ENCODE results near the gene ISLR. TPM values are rescaled to one million over a fixed set of nuclear protein-coding genes. Genes with fewer than 3 reads are reported as not detected.

The ISLR gene
- total and polyA plus RNA-seq, 2 of the 4 experiments (the other 2 are of a cell fraction), result under 0.01 to 0.79 TPM

DNA sequence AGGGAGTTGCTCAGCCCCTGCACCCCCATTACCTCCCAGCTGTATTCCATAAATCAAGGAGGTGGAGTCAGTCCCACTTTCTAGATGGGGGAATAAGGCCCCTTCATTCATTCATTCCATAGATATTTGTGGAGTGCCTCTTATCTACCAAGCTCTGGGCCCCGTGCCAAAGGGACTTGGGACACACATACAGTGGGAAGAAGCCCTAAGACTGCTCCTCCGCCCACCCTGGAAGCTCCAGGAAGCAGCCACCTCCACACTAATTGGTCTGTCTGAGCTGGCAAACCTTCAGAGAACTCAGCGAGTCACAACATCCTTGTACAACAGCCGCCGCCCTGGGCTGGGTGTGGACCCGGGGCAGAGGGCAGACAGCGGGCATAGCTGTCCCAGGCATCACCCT is 22.7 kb downstream of the ISLR start:
- Histone ChIP-seq H3K18ac (ENCODE audit: low read depth, low read length) (no peak overlapping the region), H3K14ac (replicated peaks; ENCODE audit: low read depth, low read length) (no peak overlapping the region), H3K9ac (ENCODE audit: low read depth, low read length) (no peak overlapping the region), H3K4me3 (ENCODE audit: insufficient read depth, low read depth, low read length) (no peak overlapping the region), H3K4me1 (ENCODE audit: control insufficient read depth, insufficient read depth, low read length) (peaks cover 24% of the 10 kb centered on the region), H2AK9ac (replicated peaks; ENCODE audit: low read depth, low read length, poor library complexity) (peak overlapping the region; percentile 69), H2BK120ac (ENCODE audit: low read depth, low read length) (no peak overlapping the region; the same call in 1 of the 2 replicates), H3K9me1 (ENCODE audit: insufficient read depth, low read length) (peaks cover 21% of the 10 kb centered on the region), H3K27ac (ENCODE audit: insufficient read depth, low read length) (no peak overlapping the region), H3K4me2 (ENCODE audit: low read depth, low read length) (no peak overlapping the region), H3K27me3 (ENCODE audit: control insufficient read depth, insufficient read depth, low read length) (no peaks in the 10 kb centered on the region; the same call in 1 of the 2 replicates), H3K9me3 (ENCODE audit: control insufficient read depth, insufficient read depth, low read length) (no peaks in the 10 kb centered on the region), H2AFZ (replicated peaks; ENCODE audit: low read length, poor library complexity) (peak overlapping the region; percentile 26), H4K5ac (ENCODE audit: low read depth, low read length) (no peak overlapping the region), H2BK5ac (ENCODE audit: low read depth, low read length, poor library complexity, severe bottlenecking) (no peak overlapping the region), H3K36me3 (ENCODE audit: control insufficient read depth, insufficient read depth, low read length) (no peaks in the 10 kb centered on the region), H3K56ac (ENCODE audit: extremely low read depth, insufficient read depth, low read length) (no peak overlapping the region), H2AK5ac (ENCODE audit: low read depth, low read length) (peak overlapping the region; percentile 79; the same call in 1 of the 2 replicates), H4K91ac (ENCODE audit: insufficient read depth, low read depth, low read length) (no peak overlapping the region), H2BK20ac (ENCODE audit: low read depth, low read length) (no peak overlapping the region), H4K8ac (ENCODE audit: low read depth in 2 of 2, low read length in 2 of 2) (no peak overlapping the region; a peak in 1 of 4 replicates), H3K4ac (ENCODE audit: low read depth, low read length) (no peak overlapping the region; the same call in 1 of the 2 replicates), H3K79me1 (ENCODE audit: low read depth in 1 of 2, low read length in 2 of 2) (no peaks in the 10 kb centered on the region), H4K20me1 (ENCODE audit: insufficient read depth, low read length) (peaks cover 8% of the 10 kb centered on the region; the same call in 1 of the 2 replicates), H2BK15ac (ENCODE audit: low read depth, low read length) (no peak overlapping the region), H3K23ac (ENCODE audit: low read depth, low read length) (no peak overlapping the region)
- ChIA-PET CTCF (no interaction called here), POLR2A (ENCODE audit: unreplicated experiment) (no interaction called here)
- peak; percentile 68 for ATAC-seq (ENCODE audit: low read depth)
- dilution Hi-C loops (cut with HindIII; ENCODE audit: low sequenced_read_pairs, unreplicated experiment), result no loop called here
- in situ Hi-C loops (cut with MboI; ENCODE audit: low sequenced_read_pairs), result no loop called here
- TF ChIP-seq CEBPB (IDR thresholded peaks at IDR 0.05; ENCODE audit: low read depth, low read length), result peak; percentile 27; the same call in 1 of the 2 replicates
- TF ChIP-seq SMC3 (IDR thresholded peaks at IDR 0.05; ENCODE audit: low read depth, low read length), result no peak
- peak; percentile 34; the same call in 1 of the 2 replicates for TF ChIP-seq MAZ (IDR thresholded peaks at IDR 0.05; ENCODE audit: borderline replicate concordance, low read depth, low read length)
- no CpG with 5 or more reads among the region's 7 CpGs for WGBS, 2 experiments (ENCODE audit: extremely low coverage in 2 of 2, insufficient read length in 1 of 2)
- intact Hi-C loops (cut with micrococcal nuclease), result no loop called here
- no TSS peak for BruUV-seq (replicated peaks)
- DNase-seq, result peak; percentile 93
